IMR-90 (cell line): ENCODE results near the gene RBFOX2. TPM values are rescaled to one million over a fixed set of nuclear protein-coding genes. Genes with fewer than 3 reads are reported as not detected.

Experiments used
- ATAC-seq: fragments of 200-7000 bp; cut with Tn5 transposase; 2 replicates; pipeline ENCODE4 v1.9.1; 2020; ENCODE audit warnings: low read depth, mild to moderate bottlenecking, moderate library complexity
- BruUV-seq: library from RNA; stranded (reverse); fragments of 400-500 nt; replicated peaks from 2 replicates; lab custom pipeline; 2021; lab: Mats Ljungman, UMichigan
- CTCF ChIA-PET: fragments of 300-600 bp; formaldehyde crosslinking; extraction: SDS; loops from one replicate; lab custom pipeline; 2021; ENCODE audit warnings: antibody characterized with exemption; lab: Yijun Ruan, JAX
- POLR2A ChIA-PET: fragments of 300-600 bp; sonication (Branson Sonifier 250); formaldehyde crosslinking; loops from one replicate; lab custom pipeline; 2022; ENCODE audit warnings: antibody characterized with exemption; ENCODE audit not compliant: unreplicated experiment; lab: Charles Lee
- DNase-seq: peaks from one replicate; pipeline ENCODE4 v3.0.0; 2013
- H2AFZ ChIP-seq: replicated peaks from 2 replicates; pipeline ENCODE3; 2013; ENCODE audit warnings: low read length, mild to moderate bottlenecking; ENCODE audit not compliant: poor library complexity
- H2AK5ac ChIP-seq: 2 replicates; pipeline ENCODE4 v1.6.1; 2013; ENCODE audit warnings: low read depth, low read length, inconsistent platforms
- H2AK9ac ChIP-seq: replicated peaks from 2 replicates; pipeline ENCODE3; 2013; ENCODE audit warnings: mild to moderate bottlenecking, low read depth, low read length, moderate library complexity; ENCODE audit not compliant: poor library complexity
- H2BK120ac ChIP-seq: 2 replicates; pipeline ENCODE4 v1.6.1; 2013; ENCODE audit warnings: low read depth, low read length, inconsistent platforms
- H2BK15ac ChIP-seq: 3 replicates; pipeline ENCODE4 v1.6.1; 2013; ENCODE audit warnings: low read depth, low read length, inconsistent platforms
- H2BK20ac ChIP-seq: 2 replicates; pipeline ENCODE4 v1.6.1; 2013; ENCODE audit warnings: low read depth, mild to moderate bottlenecking, inconsistent platforms, low read length, moderate library complexity
- H2BK5ac ChIP-seq: 2 replicates; pipeline ENCODE4 v1.6.1; 2013; ENCODE audit warnings: mild to moderate bottlenecking, low read depth, low read length, inconsistent platforms; ENCODE audit not compliant: poor library complexity, severe bottlenecking
- H3K14ac ChIP-seq: replicated peaks from 2 replicates; pipeline ENCODE4 v1.6.1; 2013; ENCODE audit warnings: low read depth, low read length, inconsistent platforms
- H3K18ac ChIP-seq: 2 replicates; pipeline ENCODE4 v1.6.1; 2013; ENCODE audit warnings: low read depth, low read length, control low read depth
- H3K23ac ChIP-seq: 2 replicates; pipeline ENCODE4 v1.6.1; 2013; ENCODE audit warnings: low read depth, low read length, inconsistent platforms
- H3K27ac ChIP-seq: 2 replicates; pipeline ENCODE4 v1.5.1; 2013; ENCODE audit warnings: mild to moderate bottlenecking, control low read depth, low read length; ENCODE audit not compliant: insufficient read depth
- H3K27me3 ChIP-seq: 2 replicates; pipeline ENCODE4 v1.6.1; 2013; ENCODE audit warnings: low read length; ENCODE audit not compliant: control insufficient read depth, insufficient read depth
- H3K36me3 ChIP-seq: 2 replicates; pipeline ENCODE4 v1.6.1; 2013; ENCODE audit warnings: low read length, mixed read lengths; ENCODE audit not compliant: control insufficient read depth, insufficient read depth
- H3K4ac ChIP-seq: 2 replicates; pipeline ENCODE4 v1.6.1; 2013; ENCODE audit warnings: low read depth, low read length, inconsistent platforms
- H3K4me1 ChIP-seq: 2 replicates; pipeline ENCODE4 v1.6.1; 2013; ENCODE audit warnings: low read length, mixed read lengths; ENCODE audit not compliant: control insufficient read depth, insufficient read depth
- H3K4me2 ChIP-seq: 2 replicates; pipeline ENCODE4 v1.6.1; 2013; ENCODE audit warnings: low read depth, mild to moderate bottlenecking, control low read depth, low read length, moderate library complexity
- H3K4me3 ChIP-seq: 2 replicates; pipeline ENCODE4 v1.5.1; 2013; ENCODE audit warnings: low read depth, mild to moderate bottlenecking, control low read depth, low read length, moderate library complexity; ENCODE audit not compliant: insufficient read depth
- H3K56ac ChIP-seq: 2 replicates; pipeline ENCODE4 v1.6.1; 2013; ENCODE audit warnings: low read length, inconsistent platforms; ENCODE audit not compliant: insufficient read depth; ENCODE audit errors: extremely low read depth
- H3K79me1 ChIP-seq, 2 experiments: 2 replicates each; pipeline ENCODE4 v1.6.1; 2013; ENCODE audit warnings: low read length in 2 of 2, inconsistent platforms in 1 of 2, low read depth in 1 of 2
- H3K9ac ChIP-seq: 2 replicates; pipeline ENCODE4 v1.6.1; 2013; ENCODE audit warnings: low read depth, low read length, control low read depth
- H3K9me1 ChIP-seq: 2 replicates; pipeline ENCODE4 v1.6.1; 2013; ENCODE audit warnings: low read length, inconsistent platforms; ENCODE audit not compliant: insufficient read depth
- H3K9me3 ChIP-seq: 2 replicates; pipeline ENCODE4 v1.6.1; 2013; ENCODE audit warnings: low read length; ENCODE audit not compliant: control insufficient read depth, insufficient read depth
- H4K20me1 ChIP-seq: 2 replicates; pipeline ENCODE4 v1.6.1; 2013; ENCODE audit warnings: low read length, inconsistent platforms; ENCODE audit not compliant: insufficient read depth
- H4K5ac ChIP-seq: 2 replicates; pipeline ENCODE4 v1.6.1; 2013; ENCODE audit warnings: mild to moderate bottlenecking, low read depth, low read length, control low read depth
- H4K8ac ChIP-seq, 2 experiments: 2 replicates each; pipeline ENCODE4 v1.6.1; 2013; ENCODE audit warnings: low read depth in 2 of 2, low read length in 2 of 2, control low read depth in 1 of 2, inconsistent platforms in 1 of 2
- H4K91ac ChIP-seq: 2 replicates; pipeline ENCODE4 v1.6.1; 2013; ENCODE audit warnings: low read depth, low read length, inconsistent platforms; ENCODE audit not compliant: insufficient read depth
- BHLHE40 ChIP-seq: fragments of 150-350 bp; IDR thresholded peaks from 2 replicates; pipeline ENCODE4 v1.6.1; 2016; ENCODE audit warnings: mild to moderate bottlenecking, low read depth, low read length
- CHD1 ChIP-seq: IDR thresholded peaks from 2 replicates; pipeline ENCODE4 v1.6.1; 2012; ENCODE audit warnings: low read depth, low read length, improper control_type of control experiment
- FOS ChIP-seq: fragments of 150-350 bp; IDR thresholded peaks from 2 replicates; pipeline ENCODE4 v1.6.1; 2016; ENCODE audit warnings: low read depth, low read length
- POLR2A ChIP-seq: IDR thresholded peaks from 2 replicates; pipeline ENCODE4 v1.6.1; 2012; ENCODE audit warnings: mild to moderate bottlenecking, low read depth, low read length
- RAD21 ChIP-seq: IDR thresholded peaks from 2 replicates; pipeline ENCODE4 v1.6.1; 2012; ENCODE audit warnings: low read length, improper control_type of control experiment
- SMC3 ChIP-seq: fragments of 150-350 bp; IDR thresholded peaks from 2 replicates; pipeline ENCODE4 v1.6.1; 2016; ENCODE audit warnings: low read depth, mild to moderate bottlenecking, antibody characterized with exemption, low read length, moderate library complexity
- USF2 ChIP-seq: fragments of 150-350 bp; IDR thresholded peaks from 2 replicates; pipeline ENCODE4 v1.6.1; 2017; ENCODE audit warnings: mild to moderate bottlenecking, antibody characterized with exemption, low read length, low read depth
- WGBS, 2 experiments: methylation state at CpG; one replicate each; pipeline versions ENCODE4 v1.1.5 to v1.1.7; 2013; ENCODE audit warnings: missing lambda C conversion rate in 2 of 2; ENCODE audit not compliant: insufficient read length in 1 of 2; ENCODE audit errors: extremely low coverage in 2 of 2; 5-methylcytosine and 5-hydroxymethylcytosine counted together
- dilution Hi-C: fragments of 300-500 bp; cut with HindIII; formaldehyde crosslinking; loops from one replicate; pipeline ENCODE4 v1.14.3; 2018; ENCODE audit warnings: low sequenced_read_pairs; ENCODE audit not compliant: unreplicated experiment
- in situ Hi-C: fragments of 300-500 bp; cut with MboI; formaldehyde crosslinking; loops from 3 replicates; pipeline ENCODE4 v1.14.3; 2019; ENCODE audit warnings: low sequenced_read_pairs, inconsistent platforms, mixed read lengths
- intact Hi-C: fragments of 100-400 bp; cut with micrococcal nuclease; formaldehyde crosslinking; loops from 2 replicates; pipeline ENCODE4 v1.10.0; 2022
- polyA plus RNA-seq, 3 experiments: library from polyadenylated mRNA; depleted of rRNA; stranded (reverse); fragments of >200 nt; gene quantifications; 2 replicates each; pipeline ENCODE4 v1.2.3, GENCODE V29; 2012; ENCODE audit warnings: low replicate concordance in 1 of 3
- total RNA-seq: library from RNA; depleted of rRNA; stranded (reverse); fragments of >200 nt; gene quantifications from 2 replicates; pipeline ENCODE4 v1.2.3, GENCODE V29; 2012

Gene RBFOX2
- total and polyA plus RNA-seq, 2 of the 4 experiments (the other 2 are of a cell fraction): 146 to 178 TPM

- Histone ChIP-seq H3K56ac (no peak overlapping the region), H3K23ac (no peak overlapping the region), H3K36me3 (no peaks in the 10 kb centered on the region), H3K18ac (no peak overlapping the region), H2AFZ (no peak overlapping the region), H2BK120ac (no peak overlapping the region), H4K5ac (no peak overlapping the region), H3K4ac (no peak overlapping the region), H3K4me3 (no peak overlapping the region), H3K4me1 (no peaks in the 10 kb centered on the region; the same call in 1 of the 2 replicates), H2AK5ac (no peak overlapping the region), H3K4me2 (no peak overlapping the region), H3K27me3 (no peaks in the 10 kb centered on the region), H2AK9ac (no peak overlapping the region), H4K8ac (no peak overlapping the region), H3K79me1 (peaks cover 22 to 46% of the 10 kb centered on the region in 2 experiments), H2BK20ac (no peak overlapping the region), H2BK5ac (no peak overlapping the region), H2BK15ac (no peak overlapping the region), H3K9ac (no peak overlapping the region), H4K91ac (no peak overlapping the region), H3K9me3 (no peaks in the 10 kb centered on the region), H3K27ac (no peak overlapping the region), H3K9me1 (0 out of 2 replicates have a peak, but pooled peaks cover 5% of the 10 kb centered on the region), H3K14ac (no peak overlapping the region), H4K20me1 (peaks cover 31% of the 10 kb centered on the region)
- intact Hi-C loops (loop anchor here (5.0 kb wide), 1 partner anchor 41 kb away; no protein-coding TSS in a partner anchor), dilution Hi-C loops (no loop called here), in situ Hi-C loops (no loop called here)
- no peak for DNase-seq
- CTCF ChIA-PET: no interaction called here
- no CpG with 5 or more reads among the region's 5 CpGs for WGBS, 2 experiments
- ATAC-seq: no peak
- TF ChIP-seq RAD21: no peak
- no peak for TF ChIP-seq CHD1
- no peak for TF ChIP-seq FOS
- TF ChIP-seq USF2: no peak
- no peak for TF ChIP-seq SMC3
- TF ChIP-seq BHLHE40: no peak
- no peak for TF ChIP-seq POLR2A
- POLR2A ChIA-PET: no interaction called here
- BruUV-seq: no TSS peak
These were observed 177.8 kb downstream of the RBFOX2 start for GRCh38 chr22:35850831-35851230.
